ENCODE measurements around the gene CD93.

CD93 gene

GRCh38 chr20:23107466-23107865, 21.3 kb upstream of the CD93 start:
- Histone ChIP-seq H3K4me2 (ENCODE audit: low read length) (no peak overlapping the region), H3K4me3 (ENCODE audit: low read length) (no peak overlapping the region), H3K79me2 (ENCODE audit: low read length) (no peaks in the 10 kb centered on the region), H4K20me1 (ENCODE audit: insufficient read depth, low read length) (no peaks in the 10 kb centered on the region), H3K27ac (ENCODE audit: low read length) (no peak overlapping the region), H3K9ac (ENCODE audit: low read length) (no peak overlapping the region), H3K4me1 (ENCODE audit: low read length) (no peaks in the 10 kb centered on the region), H2AFZ (ENCODE audit: low read depth, low read length) (no peak overlapping the region), H3K36me3 (replicated peaks; ENCODE audit: low read depth, low read length) (no peaks in the 10 kb centered on the region), H3K27me3 (ENCODE audit: low read depth, low read length) (peaks cover 3% of the 10 kb centered on the region; the same call in 1 of the 2 replicates), H3K9me3 (ENCODE audit: insufficient read depth, low read length) (no peaks in the 10 kb centered on the region)
- TF ChIP-seq EZH2phosphoT487 (IDR thresholded peaks at IDR 0.05; ENCODE audit: low read depth): no peak
- TF ChIP-seq CTCF (IDR thresholded peaks at IDR 0.05; ENCODE audit: low read depth, low read length): no peak

GRCh38 chr20:23106271-23106851, 20.2 kb upstream of the CD93 start:
- H3K9me3 ChIP-seq (ENCODE audit: insufficient read depth, low read length): no peaks in the 10 kb centered on the region
- H3K4me1 ChIP-seq (ENCODE audit: low read length): no peaks in the 10 kb centered on the region
- H3K36me3 ChIP-seq (replicated peaks; ENCODE audit: low read depth, low read length): no peaks in the 10 kb centered on the region
- no peak overlapping the region for H3K4me3 ChIP-seq (ENCODE audit: low read length)
- H2AFZ ChIP-seq (ENCODE audit: low read depth, low read length): no peak overlapping the region
- H3K27me3 ChIP-seq (ENCODE audit: low read depth, low read length): peaks cover 3% of the 10 kb centered on the region; the same call in 1 of the 2 replicates
- no peaks in the 10 kb centered on the region for H4K20me1 ChIP-seq (ENCODE audit: insufficient read depth, low read length)
- TF ChIP-seq EZH2phosphoT487 (IDR thresholded peaks at IDR 0.05; ENCODE audit: low read depth) (no peak), CTCF (IDR thresholded peaks at IDR 0.05; ENCODE audit: low read depth, low read length) (no peak)
- no peak overlapping the region for H3K27ac ChIP-seq (ENCODE audit: low read length)
- no peak overlapping the region for H3K4me2 ChIP-seq (ENCODE audit: low read length)
- no peak overlapping the region for H3K9ac ChIP-seq (ENCODE audit: low read length)
- no peaks in the 10 kb centered on the region for H3K79me2 ChIP-seq (ENCODE audit: low read length)

- Histone ChIP-seq H3K79me2 (ENCODE audit: low read length) (no peaks in the 10 kb centered on the region), H3K27ac (ENCODE audit: low read length) (no peak overlapping the region)
These were observed 19.1 kb upstream of the CD93 start for GRCh38 chr20:23105193-23105592.

More at GRCh38 chr20:23105193-23105592, 19.1 kb upstream of the CD93 start:
- H4K20me1 ChIP-seq (ENCODE audit: insufficient read depth, low read length): no peaks in the 10 kb centered on the region
- H3K9ac ChIP-seq (ENCODE audit: low read length): no peak overlapping the region
- peaks cover 3% of the 10 kb centered on the region; the same call in 1 of the 2 replicates for H3K27me3 ChIP-seq (ENCODE audit: low read depth, low read length)
- no peaks in the 10 kb centered on the region for H3K36me3 ChIP-seq (replicated peaks; ENCODE audit: low read depth, low read length)
- no peaks in the 10 kb centered on the region for H3K4me1 ChIP-seq (ENCODE audit: low read length)
- no peak overlapping the region for H3K4me3 ChIP-seq (ENCODE audit: low read length)
- H3K4me2 ChIP-seq (ENCODE audit: low read length): no peak overlapping the region
- no peaks in the 10 kb centered on the region for H3K9me3 ChIP-seq (ENCODE audit: insufficient read depth, low read length)
- H2AFZ ChIP-seq (ENCODE audit: low read depth, low read length): no peak overlapping the region
- TF ChIP-seq CTCF (IDR thresholded peaks at IDR 0.05; ENCODE audit: low read depth, low read length) (no peak), EZH2phosphoT487 (IDR thresholded peaks at IDR 0.05; ENCODE audit: low read depth) (no peak)

Data from OCI-LY3 (cell line).